Measurements from ENCODE around the gene LIN37.

DNA sequence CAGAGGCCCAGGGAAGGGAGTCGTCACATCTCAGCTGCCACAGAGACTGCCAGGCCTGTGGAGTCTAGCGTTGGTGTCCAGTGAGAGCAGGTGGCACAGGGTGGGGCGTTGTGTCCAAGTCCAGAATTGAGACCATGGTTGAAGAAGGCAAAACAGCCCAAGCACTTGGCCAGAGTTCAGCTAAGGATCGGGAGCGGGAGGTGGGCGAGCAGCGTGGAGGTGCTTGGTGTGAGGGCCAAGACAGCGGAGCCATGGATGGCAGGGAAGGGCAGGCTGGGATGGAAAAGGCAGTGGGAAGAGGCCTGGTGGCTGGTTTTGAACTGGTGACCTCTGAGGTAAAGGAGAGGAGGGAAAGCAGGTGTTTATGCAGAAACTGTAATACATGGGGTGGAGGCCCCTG, 14.1 kb upstream of the LIN37 start:
- TF ChIP-seq, protein P1, sequence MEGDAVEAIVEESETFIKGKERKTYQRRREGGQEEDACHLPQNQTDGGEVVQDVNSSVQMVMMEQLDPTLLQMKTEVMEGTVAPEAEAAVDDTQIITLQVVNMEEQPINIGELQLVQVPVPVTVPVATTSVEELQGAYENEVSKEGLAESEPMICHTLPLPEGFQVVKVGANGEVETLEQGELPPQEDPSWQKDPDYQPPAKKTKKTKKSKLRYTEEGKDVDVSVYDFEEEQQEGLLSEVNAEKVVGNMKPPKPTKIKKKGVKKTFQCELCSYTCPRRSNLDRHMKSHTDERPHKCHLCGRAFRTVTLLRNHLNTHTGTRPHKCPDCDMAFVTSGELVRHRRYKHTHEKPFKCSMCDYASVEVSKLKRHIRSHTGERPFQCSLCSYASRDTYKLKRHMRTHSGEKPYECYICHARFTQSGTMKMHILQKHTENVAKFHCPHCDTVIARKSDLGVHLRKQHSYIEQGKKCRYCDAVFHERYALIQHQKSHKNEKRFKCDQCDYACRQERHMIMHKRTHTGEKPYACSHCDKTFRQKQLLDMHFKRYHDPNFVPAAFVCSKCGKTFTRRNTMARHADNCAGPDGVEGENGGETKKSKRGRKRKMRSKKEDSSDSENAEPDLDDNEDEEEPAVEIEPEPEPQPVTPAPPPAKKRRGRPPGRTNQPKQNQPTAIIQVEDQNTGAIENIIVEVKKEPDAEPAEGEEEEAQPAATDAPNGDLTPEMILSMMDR (IDR thresholded peaks at IDR 0.05; ENCODE audit: poor library complexity): no peak
- no peak for TF ChIP-seq EZH2 (IDR thresholded peaks at IDR 0.05; ENCODE audit: borderline replicate concordance)

Measured in hepatocyte (in vitro differentiated cells).